Neural cell (in vitro differentiated cells): ENCODE measurements around the gene APCDD1. TPM values are rescaled to one million over a fixed set of nuclear protein-coding genes. Genes with fewer than 3 reads are reported as not detected.

Source experiments
- H2AFZ ChIP-seq: fragments of 200-600, 300-800 bp; sonication (generic), shearing (Covaris generic); 2 replicates; pipeline ENCODE4 v1.6.0; 2014; ENCODE audit warnings: low read depth, mild to moderate bottlenecking, antibody characterized with exemption, low read length, moderate library complexity
- H3F3A ChIP-seq: fragments of 200-600 bp; shearing (Covaris generic); 2 replicates; pipeline ENCODE4 v1.6.1; 2016; ENCODE audit warnings: mild to moderate bottlenecking, moderate library complexity, mixed read lengths, antibody characterized with exemption, low read length; ENCODE audit not compliant: insufficient read depth, poor library complexity, severe bottlenecking
- H3K27ac ChIP-seq: fragments of 200-600, 300-800 bp; sonication (generic), shearing (Covaris generic); 2 replicates; pipeline ENCODE4 v1.5.1; 2014; ENCODE audit warnings: mild to moderate bottlenecking, low read length, moderate library complexity
- H3K27me3 ChIP-seq: fragments of 300-800, 200-600 bp; sonication (generic), shearing (Covaris generic); 2 replicates; pipeline ENCODE4 v1.6.0; 2014; ENCODE audit warnings: mild to moderate bottlenecking, low read depth, low read length, moderate library complexity; ENCODE audit not compliant: insufficient read depth
- H3K36me3 ChIP-seq: fragments of 300-800, 200-600 bp; sonication (generic), shearing (Covaris generic); 2 replicates; pipeline ENCODE4 v1.5.1; 2014; ENCODE audit warnings: mild to moderate bottlenecking, antibody characterized with exemption, low read length, moderate library complexity; ENCODE audit not compliant: insufficient read depth
- H3K4me2 ChIP-seq: fragments of 300-800, 200-600 bp; sonication (generic), shearing (Covaris generic); 2 replicates; pipeline ENCODE4 v1.6.0; 2014; ENCODE audit warnings: mild to moderate bottlenecking, low read length
- H3K4me3 ChIP-seq: fragments of 300-800, 200-600 bp; sonication (generic), shearing (Covaris generic); 2 replicates; pipeline ENCODE4 v1.5.1; 2014; ENCODE audit warnings: mild to moderate bottlenecking, low read length, moderate library complexity
- H3K79me2 ChIP-seq: fragments of 200-600 bp; shearing (Covaris generic); replicated peaks from 2 replicates; pipeline ENCODE4 v1.6.0; 2014; ENCODE audit warnings: mild to moderate bottlenecking, low read length, moderate library complexity; ENCODE audit not compliant: insufficient read depth
- H3K9ac ChIP-seq: fragments of 300-800, 200-600 bp; sonication (generic), shearing (Covaris generic); 2 replicates; pipeline ENCODE4 v1.6.1; 2016; ENCODE audit warnings: mild to moderate bottlenecking, low read length, mixed read lengths
- H3K9me2 ChIP-seq: fragments of 200-600 bp; shearing (Covaris generic); 2 replicates; pipeline ENCODE4 v1.6.1; 2016; ENCODE audit warnings: mild to moderate bottlenecking, low read length, mixed read lengths; ENCODE audit not compliant: insufficient read depth
- H3K9me3 ChIP-seq: fragments of 200-600, 300-800 bp; sonication (generic), shearing (Covaris generic); 2 replicates; pipeline ENCODE4 v1.6.1; 2016; ENCODE audit warnings: mild to moderate bottlenecking, mixed run types, low read length, moderate library complexity, mixed read lengths
- H4K20me1 ChIP-seq: fragments of 200-600 bp; shearing (Covaris generic); 2 replicates; pipeline ENCODE4 v1.6.1; 2016; ENCODE audit warnings: mild to moderate bottlenecking, mixed run types; ENCODE audit not compliant: insufficient read depth
- EP300 ChIP-seq: fragments of 450-650 bp; conservative IDR thresholded peaks from 2 replicates; pipeline ENCODE4 v1.6.1; 2014; ENCODE audit warnings: antibody characterized with exemption, mild to moderate bottlenecking, moderate library complexity; ENCODE audit not compliant: poor library complexity, severe bottlenecking
- EZH2 ChIP-seq: fragments of 200-600, 300-800 bp; shearing (Covaris generic), sonication (generic); IDR thresholded peaks from 2 replicates; pipeline ENCODE4 v1.6.1; 2014; ENCODE audit warnings: antibody characterized with exemption, low read length, borderline replicate concordance, mild to moderate bottlenecking; ENCODE audit not compliant: insufficient read depth, poor library complexity, severe bottlenecking
- MXI1 ChIP-seq: fragments of 450-650 bp; conservative IDR thresholded peaks from 2 replicates; pipeline ENCODE4 v1.6.1; 2014; ENCODE audit warnings: antibody characterized with exemption, mild to moderate bottlenecking; ENCODE audit not compliant: poor library complexity, severe bottlenecking
- POLR2AphosphoS5 ChIP-seq: IDR thresholded peaks from 2 replicates; pipeline ENCODE4 v1.6.1; 2012
- RAD21 ChIP-seq: fragments of 450-650 bp; conservative IDR thresholded peaks from 2 replicates; pipeline ENCODE4 v1.6.1; 2014; ENCODE audit warnings: antibody characterized with exemption, mild to moderate bottlenecking, moderate library complexity
- REST ChIP-seq: IDR thresholded peaks from 2 replicates; pipeline ENCODE4 v1.6.1; 2012; ENCODE audit warnings: borderline replicate concordance
- SMC3 ChIP-seq: fragments of 450-650 bp; conservative IDR thresholded peaks from 2 replicates; pipeline ENCODE4 v1.6.1; 2014; ENCODE audit warnings: antibody characterized with exemption, mild to moderate bottlenecking, moderate library complexity; ENCODE audit not compliant: poor library complexity
- TAF1 ChIP-seq: IDR thresholded peaks from 2 replicates; pipeline ENCODE4 v1.6.1; 2012; ENCODE audit warnings: low read depth
- polyA plus RNA-seq: library from polyadenylated mRNA; depleted of rRNA; stranded (reverse); fragments of >200 nt; gene quantifications from 2 replicates; pipeline ENCODE4 v1.2.3, GENCODE V29; 2014
- TF ChIP-seq, protein P1 (sequence below): fragments of 450-650 bp; IDR thresholded peaks from 2 replicates; pipeline ENCODE4 v1.5.1; 2014; ENCODE audit warnings: antibody characterized with exemption, mild to moderate bottlenecking, moderate library complexity; ENCODE audit not compliant: poor library complexity, severe bottlenecking

Gene APCDD1
- polyA plus RNA-seq, 1 donor from 2014 or later: 0.58 TPM

DNA sequence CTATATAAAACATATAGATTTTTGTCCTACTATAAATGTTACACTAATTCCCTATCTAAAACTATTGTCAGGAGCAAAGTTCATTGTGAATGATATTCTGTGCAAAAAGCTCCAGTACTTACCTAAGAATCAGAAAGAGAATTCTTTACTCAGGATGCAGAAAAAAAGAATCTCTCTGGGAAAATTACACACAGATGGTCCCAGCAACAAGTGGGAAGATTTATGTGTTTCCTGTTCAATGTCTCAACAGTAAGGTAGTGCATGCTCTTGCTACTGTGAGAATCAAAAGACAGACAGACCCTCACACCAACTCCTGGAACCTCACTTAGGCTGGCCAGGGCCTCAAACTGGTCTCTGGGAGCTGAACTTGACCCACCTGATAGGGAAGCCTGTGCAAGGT, 60.2 kb downstream of the APCDD1 start:
- Histone ChIP-seq H3K9me2 (no peaks in the 10 kb centered on the region), H3K27me3 (no peaks in the 10 kb centered on the region), H3F3A (no peaks in the 10 kb centered on the region), H3K36me3 (no peaks in the 10 kb centered on the region), H4K20me1 (no peaks in the 10 kb centered on the region), H3K79me2 (no peaks in the 10 kb centered on the region), H3K4me3 (no peak overlapping the region), H2AFZ (no peak overlapping the region), H3K9ac (no peak overlapping the region), H3K4me2 (no peak overlapping the region), H3K27ac (no peak overlapping the region), H3K9me3 (no peaks in the 10 kb centered on the region)
- TF ChIP-seq POLR2AphosphoS5 (no peak), TAF1 (no peak), SMC3 (no peak), MXI1 (no peak), EP300 (no peak), EZH2 (no peak), REST (no peak), RAD21 (no peak)
- TF ChIP-seq, protein P1, sequence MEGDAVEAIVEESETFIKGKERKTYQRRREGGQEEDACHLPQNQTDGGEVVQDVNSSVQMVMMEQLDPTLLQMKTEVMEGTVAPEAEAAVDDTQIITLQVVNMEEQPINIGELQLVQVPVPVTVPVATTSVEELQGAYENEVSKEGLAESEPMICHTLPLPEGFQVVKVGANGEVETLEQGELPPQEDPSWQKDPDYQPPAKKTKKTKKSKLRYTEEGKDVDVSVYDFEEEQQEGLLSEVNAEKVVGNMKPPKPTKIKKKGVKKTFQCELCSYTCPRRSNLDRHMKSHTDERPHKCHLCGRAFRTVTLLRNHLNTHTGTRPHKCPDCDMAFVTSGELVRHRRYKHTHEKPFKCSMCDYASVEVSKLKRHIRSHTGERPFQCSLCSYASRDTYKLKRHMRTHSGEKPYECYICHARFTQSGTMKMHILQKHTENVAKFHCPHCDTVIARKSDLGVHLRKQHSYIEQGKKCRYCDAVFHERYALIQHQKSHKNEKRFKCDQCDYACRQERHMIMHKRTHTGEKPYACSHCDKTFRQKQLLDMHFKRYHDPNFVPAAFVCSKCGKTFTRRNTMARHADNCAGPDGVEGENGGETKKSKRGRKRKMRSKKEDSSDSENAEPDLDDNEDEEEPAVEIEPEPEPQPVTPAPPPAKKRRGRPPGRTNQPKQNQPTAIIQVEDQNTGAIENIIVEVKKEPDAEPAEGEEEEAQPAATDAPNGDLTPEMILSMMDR: no peak

DNA sequence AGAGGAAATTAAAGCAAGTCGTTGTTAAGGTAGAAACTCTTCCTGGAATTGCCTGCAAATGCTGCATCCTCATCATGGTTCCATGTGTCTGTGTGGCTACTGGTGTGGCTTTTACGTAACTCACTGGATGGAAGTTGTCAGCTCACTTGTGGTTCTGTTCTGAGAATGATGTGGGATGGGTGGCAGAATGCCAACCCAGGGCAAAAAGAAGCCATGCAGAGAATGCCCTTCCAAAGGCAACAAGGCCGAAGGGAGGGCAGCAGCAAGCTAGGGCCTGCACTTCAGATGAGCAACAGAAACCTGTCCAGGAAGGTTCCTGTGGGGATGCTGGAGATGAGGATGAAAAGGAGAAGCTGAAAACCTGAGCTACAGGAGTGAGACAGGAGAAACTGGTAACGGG, 61.0 kb downstream of the APCDD1 start:
- Histone ChIP-seq H3K9me3 (no peaks in the 10 kb centered on the region), H3K27me3 (no peaks in the 10 kb centered on the region), H3F3A (no peaks in the 10 kb centered on the region), H3K4me2 (no peak overlapping the region), H3K79me2 (no peaks in the 10 kb centered on the region), H3K9me2 (no peaks in the 10 kb centered on the region), H3K27ac (no peak overlapping the region), H3K4me3 (no peak overlapping the region), H2AFZ (no peak overlapping the region), H3K36me3 (no peaks in the 10 kb centered on the region), H3K9ac (no peak overlapping the region), H4K20me1 (no peaks in the 10 kb centered on the region)
- TF ChIP-seq RAD21 (no peak), TAF1 (no peak), MXI1 (no peak), POLR2AphosphoS5 (no peak), EZH2 (no peak), SMC3 (no peak), REST (no peak), EP300 (no peak)
- TF ChIP-seq, protein P1: no peak
